Activated naive CD4-positive, alpha-beta T cell treated with anti-CD3 and anti-CD28 coated beads, Interleukin-2, amount 50 U/mL, for 72 hours (primary cell): Measurements from ENCODE around the gene GRIPAP1. TPM values are rescaled to one million over a fixed set of nuclear protein-coding genes. Genes with fewer than 3 reads are reported as not detected.
"Not testable (repeated sequence)": the region's sequence is repeated elsewhere in the genome, so short reads cannot be mapped to it uniquely, and the experiment has no call there.

ENCODE experiments used
- ATAC-seq, 2 donors: fragments of 150-1000 bp; cut with Tn5 transposase; 2 replicates each; pipeline ENCODE4 v1.10.0; 2021; ENCODE audit warnings: mild to moderate bottlenecking in 2 of 2, moderate library complexity in 2 of 2
- DNase-seq, 2 donors: peaks; one replicate each; pipeline ENCODE4 v3.0.0; 2021 to 2022; ENCODE audit warnings: low spot score in 2 of 2
- H3K27ac Mint-ChIP-seq, 2 donors: one replicate each; pipeline ENCODE4 v1.8.0; 2022; ENCODE audit warnings: mild to moderate bottlenecking in 2 of 2, mixed read lengths in 2 of 2
- H3K36me3 Mint-ChIP-seq, 2 donors: one replicate each; pipeline ENCODE4 v1.8.0; 2022; ENCODE audit warnings: mixed read lengths in 2 of 2
- H3K9me3 Mint-ChIP-seq, 2 donors: one replicate each; pipeline ENCODE4 v1.8.0; 2022; ENCODE audit warnings: mixed read lengths in 2 of 2
- total RNA-seq, 2 donors: library from RNA; stranded (reverse); gene quantifications; one replicate each; pipeline ENCODE4 v1.2.3, GENCODE V29; 2022

Gene GRIPAP1
- total RNA-seq, 2 donors from 2014 or later, result 92.3 to 140 TPM

DNA sequence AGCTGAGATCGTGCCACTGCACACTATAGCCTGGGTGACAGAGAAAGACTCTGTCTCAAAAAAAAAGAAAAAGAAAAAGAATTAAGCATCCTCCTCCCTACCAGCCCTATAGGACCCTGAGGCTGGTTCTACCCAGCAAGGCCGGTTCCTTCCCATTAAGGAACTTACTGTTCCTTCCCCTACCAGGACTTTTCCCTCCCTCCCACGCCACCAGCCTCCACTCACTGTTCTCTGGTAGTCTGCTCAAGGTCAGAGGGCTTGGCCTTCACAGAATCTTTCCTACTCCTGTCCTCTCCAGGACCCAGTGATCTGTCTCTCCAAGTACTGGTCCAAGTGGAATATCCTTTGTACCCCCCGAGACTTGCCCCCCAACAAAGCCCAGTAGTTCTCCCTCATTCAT is 1.4 kb downstream of the GRIPAP1 start:
- no peaks in the 10 kb centered on the region for H3K9me3 Mint-ChIP-seq
- peaks cover 19 to 30% of the 10 kb centered on the region in 2 donors for H3K36me3 Mint-ChIP-seq
- DNase-seq (no peak), ATAC-seq (no peak)
- no peak overlapping the region for H3K27ac Mint-ChIP-seq

DNA sequence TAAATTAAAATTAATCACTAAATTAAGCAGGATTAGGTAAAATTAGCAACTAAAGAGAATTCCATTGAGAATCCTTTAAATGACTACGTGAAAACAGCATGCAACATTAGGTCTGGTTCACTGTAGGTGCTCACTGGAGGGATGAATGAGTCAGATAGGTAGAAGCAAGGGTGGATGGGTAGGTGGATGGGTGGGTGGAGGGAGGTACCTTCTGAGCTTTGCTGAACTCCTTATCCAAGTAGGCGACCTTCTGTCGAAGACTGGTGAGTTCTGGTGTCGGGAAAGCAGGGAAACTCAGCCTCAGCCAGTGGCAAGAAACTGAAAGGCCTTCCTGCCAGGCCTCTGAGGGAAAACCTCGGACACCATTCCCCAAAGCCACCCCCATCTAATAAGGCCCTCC is 3.0 kb downstream of the GRIPAP1 start:
- Mint-ChIP-seq H3K27ac (no peak overlapping the region), H3K36me3 (peaks cover 24 to 35% of the 10 kb centered on the region in 2 donors), H3K9me3 (no peaks in the 10 kb centered on the region)
- ATAC-seq (no peak), DNase-seq (no peak)

DNA sequence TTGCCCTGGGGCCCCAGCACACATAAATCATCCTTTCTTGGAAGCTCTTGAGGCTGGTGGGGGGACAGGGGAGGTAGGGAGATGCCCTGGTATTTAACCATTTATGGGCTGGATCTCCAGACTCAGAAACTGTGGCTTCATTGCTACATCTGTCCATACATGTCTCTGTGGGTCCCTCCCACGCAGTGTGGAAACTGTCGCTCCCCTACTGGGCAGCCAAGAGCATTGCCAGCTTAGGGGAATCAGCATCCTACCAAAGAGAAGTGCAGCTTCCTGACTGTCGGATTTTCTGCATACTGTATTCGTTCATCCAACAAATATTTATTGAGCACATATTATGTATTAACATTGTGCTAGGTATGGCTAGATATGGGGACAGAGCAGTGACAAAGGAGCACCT is 3.7 kb downstream of the GRIPAP1 start:
- Mint-ChIP-seq H3K36me3 (peaks cover 27 to 35% of the 10 kb centered on the region in 2 donors), H3K27ac (peak overlapping the region in 1 of 2 donors; percentile 83), H3K9me3 (no peaks in the 10 kb centered on the region)
- ATAC-seq (no peak), DNase-seq (no peak)

DNA sequence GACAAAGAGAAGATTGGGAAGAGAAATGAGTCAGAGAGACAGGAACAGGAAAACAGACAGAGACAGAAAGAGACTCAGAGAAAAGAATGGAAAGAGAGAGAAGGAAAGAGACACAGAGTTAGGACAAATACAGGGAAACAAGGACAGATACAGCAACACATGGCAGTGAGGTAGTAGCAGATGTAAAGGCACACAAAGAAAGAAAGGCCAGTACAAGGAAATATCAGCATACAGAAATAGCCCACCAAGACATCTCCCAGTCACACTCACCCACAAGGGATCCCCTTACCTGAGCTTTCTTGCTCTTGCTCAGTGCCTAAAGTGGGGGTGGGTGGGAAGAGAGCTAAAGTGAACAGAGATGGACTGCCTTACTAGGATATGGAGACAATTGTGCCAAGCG is 4.2 kb downstream of the GRIPAP1 start:
- H3K27ac Mint-ChIP-seq, result peak overlapping the region in 1 of 2 donors; percentile 83

DNA sequence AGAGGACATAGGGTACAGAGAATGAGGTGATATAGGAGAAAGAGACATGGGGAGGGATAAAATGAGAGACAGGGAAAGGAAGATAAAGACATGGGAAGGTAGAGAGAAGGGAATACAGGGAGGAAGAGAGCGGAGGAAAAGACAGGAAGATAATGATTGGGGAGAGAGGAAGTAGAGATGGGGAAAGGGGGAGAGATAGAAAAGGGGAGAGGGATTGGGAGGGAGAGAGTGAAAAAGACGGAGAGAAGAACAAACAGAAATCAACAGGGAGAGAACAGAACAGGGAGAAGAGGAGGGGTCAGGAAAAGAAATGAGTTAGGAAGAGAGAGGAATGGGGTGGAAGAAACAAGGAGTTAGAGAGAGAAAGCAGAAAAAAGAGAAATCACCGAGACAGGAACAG is 4.6 kb downstream of the GRIPAP1 start:
- DNase-seq, result no peak
- peaks cover 29 to 35% of the 10 kb centered on the region in 2 donors for H3K36me3 Mint-ChIP-seq
- ATAC-seq, result no peak
- H3K9me3 Mint-ChIP-seq, result no peaks in the 10 kb centered on the region
- peak overlapping the region in 1 of 2 donors; percentile 83 for H3K27ac Mint-ChIP-seq

More for the DNA sequence above, 4.2 kb downstream of the GRIPAP1 start:
- Mint-ChIP-seq H3K36me3 (peaks cover 29 to 35% of the 10 kb centered on the region in 2 donors), H3K9me3 (no peaks in the 10 kb centered on the region)
- DNase-seq, result no peak
- no peak for ATAC-seq

DNA sequence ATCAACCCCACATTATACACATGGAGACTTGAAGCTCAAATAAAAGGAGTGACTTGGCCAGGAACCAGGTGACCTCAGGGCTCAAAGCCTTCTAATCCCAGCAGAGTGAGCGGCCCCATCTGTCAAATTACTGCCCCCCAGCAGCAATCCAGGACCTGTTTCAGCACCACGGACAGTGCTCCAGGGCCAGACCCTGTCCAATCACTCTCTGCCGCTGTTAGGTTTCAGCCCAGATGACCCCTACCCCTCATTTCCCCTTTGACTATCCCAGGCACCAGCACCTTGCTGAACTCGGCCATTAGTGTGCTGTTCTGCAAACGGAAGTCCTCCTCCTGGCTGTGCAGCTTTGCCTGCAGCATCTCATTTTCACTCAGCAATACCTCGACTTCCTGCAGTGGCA is 5.1 kb downstream of the GRIPAP1 start:
- Mint-ChIP-seq H3K27ac (peak overlapping the region in 1 of 2 donors; percentile 83), H3K9me3 (no peaks in the 10 kb centered on the region), H3K36me3 (peaks cover 29 to 35% of the 10 kb centered on the region in 2 donors)
- DNase-seq (no peak), ATAC-seq (no peak)

DNA sequence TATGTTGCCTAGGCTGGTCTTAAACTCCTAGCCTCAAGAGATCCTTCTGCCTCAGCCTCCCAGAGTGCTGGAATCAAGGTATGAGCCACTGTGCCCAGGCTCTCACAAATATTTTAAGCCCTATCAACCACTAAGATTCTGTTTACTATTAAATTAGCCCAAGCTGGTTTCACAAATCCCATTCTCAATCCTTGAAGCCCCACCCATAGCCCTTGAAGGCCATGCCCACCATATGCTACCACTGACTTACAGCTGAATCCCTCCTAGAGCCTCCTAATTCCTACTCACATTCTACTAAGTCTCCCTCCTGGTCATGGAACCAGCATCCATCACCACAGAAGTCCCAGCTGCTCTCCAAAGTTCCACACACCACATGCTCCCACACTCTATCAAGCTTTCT is 9.7 kb downstream of the GRIPAP1 start:
- H3K27ac Mint-ChIP-seq, result no peak overlapping the region
- ATAC-seq (no peak), DNase-seq (no peak)
- H3K36me3 Mint-ChIP-seq, result peaks cover 17 to 19% of the 10 kb centered on the region in 2 donors
- H3K9me3 Mint-ChIP-seq, result no peaks in the 10 kb centered on the region

DNA sequence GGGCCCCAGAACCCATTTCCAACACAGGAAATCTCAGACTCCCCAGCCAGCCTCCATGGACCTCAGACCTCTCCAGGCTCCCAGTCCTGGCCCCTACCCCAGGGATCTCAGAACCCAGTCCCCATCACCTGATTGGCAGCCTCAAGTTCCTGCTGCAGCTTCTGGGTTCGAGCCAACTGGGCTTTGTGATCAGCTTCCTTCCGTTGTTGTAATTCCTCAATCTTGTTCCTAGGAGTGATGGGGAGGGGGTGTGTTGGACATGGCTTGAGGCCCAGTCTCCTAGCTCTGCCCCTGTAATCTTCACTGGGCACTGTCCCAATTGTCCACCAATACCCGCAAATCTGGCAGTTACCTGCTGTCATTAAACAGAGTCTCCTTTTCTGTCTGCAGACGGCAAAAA is 12.6 kb downstream of the GRIPAP1 start:
- DNase-seq (no peak), ATAC-seq (no peak)
- Mint-ChIP-seq H3K27ac (no peak overlapping the region), H3K9me3 (no peaks in the 10 kb centered on the region), H3K36me3 (peaks cover 5 to 11% of the 10 kb centered on the region in 2 donors)

DNA sequence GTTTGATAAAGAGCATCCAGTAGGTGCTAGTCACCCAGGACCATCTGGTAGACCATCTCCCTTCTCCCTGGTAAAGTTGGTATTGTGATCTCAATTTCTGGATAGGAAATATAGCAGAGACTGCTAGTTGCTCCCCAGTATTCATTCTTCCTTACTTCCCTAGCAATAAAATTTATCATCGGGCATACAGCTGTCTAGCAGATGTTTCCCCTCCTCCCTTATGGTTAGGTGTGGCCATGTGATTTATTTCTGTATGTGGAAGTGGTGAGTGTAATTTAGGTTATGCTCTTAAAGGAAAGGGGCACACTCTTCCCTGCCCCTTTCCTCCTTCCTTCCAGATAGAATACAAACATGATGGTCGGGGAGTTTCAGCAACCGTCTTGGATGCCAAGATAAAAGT is 18.2 kb downstream of the GRIPAP1 start:
- no peaks in the 10 kb centered on the region for H3K9me3 Mint-ChIP-seq
- DNase-seq, result no peak

DNA sequence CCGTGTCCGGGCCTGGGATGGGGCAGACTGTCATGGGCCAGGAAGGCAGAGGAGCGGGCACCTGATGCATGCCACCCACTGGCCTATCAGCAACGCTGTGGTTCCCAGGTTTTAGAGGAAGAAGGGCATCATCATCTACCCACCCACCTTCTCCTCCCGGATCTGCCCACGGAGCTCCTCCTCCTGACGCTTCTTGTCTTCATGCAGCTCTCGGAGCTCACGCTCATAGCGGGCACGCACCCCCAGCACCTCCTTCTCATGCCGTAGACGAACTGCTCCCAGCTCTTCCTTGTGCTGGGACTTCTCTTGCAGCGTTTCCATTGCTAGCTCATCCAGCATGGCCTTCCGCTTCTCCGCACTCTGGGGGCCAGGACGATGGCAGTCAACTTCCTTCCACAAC is 19.0 kb downstream of the GRIPAP1 start:
- ATAC-seq (no peak), DNase-seq (no peak)
- H3K9me3 Mint-ChIP-seq, result no peaks in the 10 kb centered on the region
- H3K27ac Mint-ChIP-seq, result peak overlapping the region in 1 of 2 donors; percentile 71
- H3K36me3 Mint-ChIP-seq, result peaks cover 8 to 15% of the 10 kb centered on the region in 2 donors

More for the DNA sequence above, 18.2 kb downstream of the GRIPAP1 start:
- H3K27ac Mint-ChIP-seq, result peak overlapping the region in 1 of 2 donors; percentile 71
- ATAC-seq, result no peak
- H3K36me3 Mint-ChIP-seq, result peaks cover 14 to 16% of the 10 kb centered on the region in 2 donors

DNA sequence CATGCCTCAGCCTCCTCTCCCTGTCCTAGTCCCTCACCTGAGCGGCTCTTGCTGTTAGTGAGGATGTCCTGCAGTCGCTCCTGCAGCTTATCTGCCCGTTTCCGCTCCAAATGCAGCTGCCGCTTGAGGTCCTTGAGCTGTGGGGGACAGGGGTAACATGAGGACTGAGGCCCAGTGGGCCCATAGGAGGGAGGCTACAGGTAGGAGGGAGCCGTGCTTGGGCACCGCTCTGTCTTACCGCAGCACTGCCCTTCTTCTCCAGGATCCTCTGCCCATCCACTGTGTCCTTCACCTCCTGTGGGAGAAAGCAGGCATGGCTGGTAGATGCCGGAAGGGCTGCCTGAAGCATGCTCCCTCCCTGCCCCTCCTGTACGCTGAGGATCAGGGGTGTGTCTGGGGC is 20.9 kb downstream of the GRIPAP1 start:
- no peak for ATAC-seq
- H3K9me3 Mint-ChIP-seq, result no peaks in the 10 kb centered on the region
- peaks cover 8 to 18% of the 10 kb centered on the region in 2 donors for H3K36me3 Mint-ChIP-seq
- H3K27ac Mint-ChIP-seq, result no peak overlapping the region
- DNase-seq, result no peak

DNA sequence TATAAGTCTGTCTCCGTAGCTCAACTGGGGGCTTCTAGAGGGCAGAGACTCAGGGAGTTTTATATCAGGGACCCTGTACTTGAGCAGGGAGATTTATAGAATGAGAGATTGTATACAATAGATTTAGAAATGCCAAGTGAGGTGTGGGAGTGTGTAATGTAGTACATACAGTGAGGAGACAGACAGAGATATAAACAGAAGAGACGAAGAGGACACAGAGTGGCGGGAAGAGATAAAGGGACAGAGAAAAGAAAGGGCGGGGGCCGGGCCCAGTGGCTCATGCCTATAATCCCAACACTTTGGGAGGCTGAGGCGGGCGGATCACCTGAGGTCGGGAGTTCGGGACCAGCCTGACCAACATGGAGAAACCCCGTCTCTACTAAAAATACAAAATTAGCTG is 21.7 kb downstream of the GRIPAP1 start:
- H3K27ac Mint-ChIP-seq, result not testable (repeated sequence)

DNA sequence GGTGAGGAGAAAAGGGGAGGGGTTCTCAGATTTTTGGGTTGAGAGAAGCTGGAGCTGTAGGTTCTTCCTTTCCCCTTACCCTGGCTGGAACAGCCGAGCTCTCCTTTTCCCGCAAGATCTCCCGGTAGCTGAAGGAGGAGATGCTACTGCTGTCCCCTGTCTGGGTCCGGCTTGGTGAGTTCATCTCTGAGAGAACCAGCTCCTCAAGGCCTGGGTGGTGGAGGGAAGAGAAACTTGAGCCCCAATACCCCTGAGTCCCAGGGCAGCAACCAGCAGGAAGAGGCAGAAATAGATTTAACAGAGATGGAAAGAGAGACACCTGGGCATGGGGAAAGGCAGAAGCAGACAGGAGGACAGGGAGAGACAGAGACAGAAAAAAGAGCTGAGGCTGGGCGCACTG is 23.8 kb downstream of the GRIPAP1 start:
- H3K27ac Mint-ChIP-seq, result peak overlapping the region in 1 of 2 donors; percentile 87
- H3K9me3 Mint-ChIP-seq, result no peaks in the 10 kb centered on the region
- no peak for ATAC-seq
- no peak for DNase-seq
- H3K36me3 Mint-ChIP-seq, result peaks cover 0 to 9% of the 10 kb centered on the region in 2 donors

More for the DNA sequence above, 21.7 kb downstream of the GRIPAP1 start:
- peaks cover 8 to 18% of the 10 kb centered on the region in 2 donors for H3K36me3 Mint-ChIP-seq
- not testable (repeated sequence) for H3K9me3 Mint-ChIP-seq, ATAC-seq, DNase-seq

DNA sequence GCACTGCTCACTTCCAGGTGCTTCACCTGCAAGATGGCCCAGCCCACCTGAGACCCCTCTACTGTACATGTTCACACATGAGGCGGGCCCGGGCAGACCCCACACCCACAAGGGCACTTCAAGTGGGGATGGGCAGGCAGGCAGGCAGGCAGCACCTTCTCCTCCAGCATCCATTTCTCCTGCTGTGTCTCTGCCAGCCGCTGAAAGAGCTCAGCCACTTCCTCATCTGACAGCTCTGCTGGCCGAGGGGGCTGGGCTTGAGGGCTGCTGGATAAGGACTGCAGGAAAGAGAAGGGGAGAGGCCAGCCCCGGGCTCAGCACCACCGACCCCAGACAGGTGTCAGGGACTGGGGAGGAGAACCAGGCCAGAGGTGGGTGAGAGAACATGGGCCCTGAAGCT is 26.0 kb downstream of the GRIPAP1 start:
- ATAC-seq (no peak), DNase-seq (no peak)
- peaks cover 0 to 8% of the 10 kb centered on the region in 2 donors for H3K36me3 Mint-ChIP-seq
- no peaks in the 10 kb centered on the region for H3K9me3 Mint-ChIP-seq
- peak overlapping the region; percentile 48 to 60 for H3K27ac Mint-ChIP-seq

DNA sequence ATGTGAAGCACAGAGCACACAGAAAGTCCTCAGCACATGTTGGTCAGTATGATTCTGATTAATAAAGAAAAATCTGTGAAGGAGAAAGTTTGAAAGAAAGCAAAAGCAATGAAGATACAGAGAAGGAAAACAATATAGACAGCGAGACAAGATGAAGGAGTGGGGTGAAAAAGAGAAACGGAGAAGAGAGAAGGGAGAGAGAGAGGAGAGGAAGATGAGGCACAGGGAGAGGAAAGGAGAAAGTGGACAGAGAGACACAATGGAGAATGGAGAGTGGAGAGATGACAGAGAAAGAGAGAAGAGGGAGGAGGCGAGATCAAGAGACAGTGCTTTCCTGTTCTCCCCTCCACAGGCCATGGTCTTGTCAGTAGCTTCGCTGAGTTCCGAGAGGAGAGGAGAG is 26.5 kb downstream of the GRIPAP1 start:
- no peak for ATAC-seq
- H3K36me3 Mint-ChIP-seq, result peaks cover 0 to 8% of the 10 kb centered on the region in 2 donors
- no peak for DNase-seq
- H3K9me3 Mint-ChIP-seq, result no peaks in the 10 kb centered on the region
- H3K27ac Mint-ChIP-seq, result peak overlapping the region; percentile 48

DNA sequence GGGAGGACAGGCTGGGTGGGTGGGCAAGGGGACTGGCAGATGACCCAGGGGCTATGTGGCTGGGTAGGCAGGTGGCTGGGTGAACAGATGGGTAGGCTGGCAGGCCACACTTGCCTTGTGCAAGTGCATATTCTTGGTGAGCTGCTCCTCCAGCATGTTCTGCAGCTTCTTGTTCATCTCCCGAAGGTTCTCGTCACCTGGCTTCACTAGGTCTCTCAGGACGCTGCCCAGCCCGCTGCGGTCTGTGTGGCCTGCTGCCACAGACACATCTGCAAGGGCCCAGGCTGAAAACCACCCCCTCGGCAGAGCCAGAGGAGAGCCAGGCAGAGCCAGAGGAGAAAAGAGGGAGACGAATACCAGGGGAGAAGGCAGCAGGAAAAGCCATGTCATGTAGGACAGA is 27.0 kb downstream of the GRIPAP1 start:
- Mint-ChIP-seq H3K27ac (peak overlapping the region in 1 of 2 donors; percentile 76), H3K9me3 (no peaks in the 10 kb centered on the region), H3K36me3 (peaks cover 0 to 8% of the 10 kb centered on the region in 2 donors)
- ATAC-seq, result no peak
- DNase-seq, result no peak

DNA sequence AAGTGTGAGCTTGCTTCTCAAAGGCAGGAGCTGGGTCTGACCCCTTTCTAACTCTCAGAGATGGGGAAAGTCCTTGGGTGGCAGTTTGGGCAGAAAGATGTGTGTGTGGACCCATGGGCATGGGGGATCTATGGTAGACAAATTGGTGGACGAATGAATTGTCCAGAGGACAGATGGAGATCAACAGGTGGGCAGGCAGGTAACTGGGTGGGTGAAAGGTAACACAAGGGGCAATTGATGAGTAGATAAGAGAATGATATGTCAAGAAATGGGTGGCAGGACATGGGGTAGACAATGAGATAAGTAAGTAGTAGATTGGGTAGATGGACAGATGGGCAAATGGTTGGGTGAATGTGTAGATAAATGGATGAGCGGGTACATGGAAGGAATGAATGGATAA is 27.5 kb downstream of the GRIPAP1 start:
- Mint-ChIP-seq H3K27ac (peak overlapping the region in 1 of 2 donors; percentile 76), H3K9me3 (no peaks in the 10 kb centered on the region), H3K36me3 (peaks cover 0 to 8% of the 10 kb centered on the region in 2 donors)
- no peak for ATAC-seq
- no peak for DNase-seq

DNA sequence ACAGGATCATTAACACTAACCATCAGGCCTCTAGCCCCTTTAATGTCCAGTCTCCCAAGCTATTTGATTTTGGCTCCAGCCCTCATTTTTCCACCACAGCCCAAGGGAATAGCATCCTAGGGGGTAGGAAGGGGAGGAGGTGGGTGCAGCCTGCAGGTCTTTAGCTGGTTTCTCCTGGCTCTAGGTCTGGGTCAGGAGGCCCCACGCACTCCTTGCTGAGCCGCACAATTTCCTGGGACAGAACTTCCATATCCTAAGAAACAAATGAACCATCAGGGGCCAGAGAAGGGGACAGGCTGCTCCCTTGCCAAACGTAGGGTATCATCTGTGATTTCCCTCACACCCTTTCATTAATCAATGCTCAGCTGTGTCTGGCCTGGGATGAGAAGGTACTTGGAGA is 28.0 kb downstream of the GRIPAP1 start:
- no peaks in the 10 kb centered on the region for H3K9me3 Mint-ChIP-seq
- H3K36me3 Mint-ChIP-seq, result peaks cover 0 to 8% of the 10 kb centered on the region in 2 donors
- no peak for ATAC-seq
- H3K27ac Mint-ChIP-seq, result peak overlapping the region in 1 of 2 donors; percentile 76
- DNase-seq, result no peak
